ENCODE data around the gene LAPTM5.

LAPTM5 gene

DNA sequence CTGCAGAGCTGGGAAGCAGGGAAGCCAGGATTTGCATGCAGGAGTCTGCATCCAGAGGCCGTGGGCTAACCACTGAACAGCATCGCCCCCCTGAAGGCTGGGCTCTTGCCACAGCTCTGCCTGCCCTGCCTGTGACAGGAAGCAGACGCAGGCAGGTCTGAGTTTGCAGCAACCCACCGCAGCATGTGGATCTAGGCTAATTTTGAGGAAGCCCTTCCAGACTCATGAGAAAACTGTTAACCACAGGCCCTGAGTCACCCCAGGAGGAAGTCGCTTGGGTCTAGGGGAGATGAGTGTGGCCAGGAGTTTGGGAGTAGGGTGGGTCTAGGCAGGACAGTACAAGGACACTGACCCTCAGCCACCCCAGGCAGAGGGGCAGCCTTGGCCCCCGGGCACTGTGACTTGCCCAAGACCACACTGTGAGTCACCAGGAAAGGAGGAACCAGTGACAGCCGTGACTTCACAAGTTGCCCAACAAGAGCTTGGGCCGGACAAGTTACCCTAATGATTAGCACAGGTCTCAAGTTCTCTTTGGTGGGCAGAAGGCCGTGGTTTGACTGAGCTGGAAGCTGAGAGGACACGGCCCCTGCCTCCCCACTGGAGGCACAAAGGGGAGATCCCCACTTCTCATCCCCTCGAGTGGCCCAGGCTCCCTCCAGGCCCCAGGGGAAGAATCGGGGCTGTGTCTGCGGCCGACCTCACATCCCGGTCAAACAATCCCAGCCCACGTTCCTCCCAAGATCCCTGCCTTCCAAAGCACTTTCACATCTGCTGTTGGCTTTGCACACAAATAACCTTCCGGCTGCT, 826 bp downstream of the LAPTM5 start:
- DNase-seq (ENCODE audit: low read depth, low spot score): peak; percentile 91

DNA sequence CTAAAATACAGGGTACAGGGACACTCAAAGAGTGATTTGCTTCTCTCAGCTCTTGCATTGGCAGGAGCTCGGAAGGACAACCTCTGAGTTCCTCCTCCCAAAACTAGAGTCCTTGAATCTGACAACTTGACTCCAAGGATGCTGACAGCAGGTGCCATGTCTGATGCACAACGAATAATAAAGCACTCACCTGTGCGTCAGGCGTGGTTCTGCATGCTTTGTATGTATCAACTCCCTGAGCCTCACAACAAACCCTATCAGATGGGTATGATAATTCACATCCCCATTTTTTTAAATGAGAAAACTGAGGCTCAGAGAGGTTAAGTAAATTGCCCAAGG, 1.4 kb downstream of the LAPTM5 start:
- no peak for DNase-seq (ENCODE audit: low read depth, low spot score)

DNA sequence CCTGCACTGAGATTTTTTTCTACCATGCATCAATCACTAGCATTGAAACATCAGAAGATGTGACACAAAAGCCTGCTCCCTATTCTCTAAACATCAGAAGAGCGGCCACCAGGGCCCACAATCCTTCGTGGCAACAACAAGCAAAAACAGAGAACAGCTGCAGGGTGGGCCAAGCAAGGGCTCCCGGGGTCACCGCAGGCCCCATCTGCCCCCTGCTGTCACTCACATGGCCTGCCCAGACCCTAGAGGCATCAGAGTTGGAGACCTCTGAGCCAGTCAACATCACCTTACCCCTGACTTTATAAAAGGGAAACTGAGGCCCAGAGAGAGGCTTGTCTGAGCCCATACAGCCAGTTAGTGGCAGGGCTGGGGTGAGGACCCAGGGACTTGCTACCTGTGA, 1.8 kb downstream of the LAPTM5 start:
- DNase-seq (ENCODE audit: low read depth, low spot score): no peak

DNA sequence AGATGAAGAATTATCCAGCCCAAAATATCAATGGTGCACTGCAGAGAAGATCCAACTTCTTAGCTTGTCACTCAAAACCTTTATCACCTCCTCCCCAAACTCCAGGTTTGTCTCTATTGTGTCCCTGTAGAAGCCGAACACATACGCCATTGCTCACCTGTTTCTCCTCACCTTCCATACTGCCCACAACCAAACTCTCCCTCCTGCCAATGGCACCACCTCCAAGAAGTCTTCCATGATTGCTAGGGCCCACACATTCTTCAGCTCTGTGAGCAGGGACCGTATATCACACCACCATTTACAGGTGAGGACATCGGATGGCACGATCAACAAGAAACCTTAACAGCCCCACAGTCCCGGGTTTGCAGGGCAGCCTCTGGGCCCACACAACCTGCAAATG, 2.2 kb downstream of the LAPTM5 start:
- DNase-seq (ENCODE audit: low read depth, low spot score): no peak

DNA sequence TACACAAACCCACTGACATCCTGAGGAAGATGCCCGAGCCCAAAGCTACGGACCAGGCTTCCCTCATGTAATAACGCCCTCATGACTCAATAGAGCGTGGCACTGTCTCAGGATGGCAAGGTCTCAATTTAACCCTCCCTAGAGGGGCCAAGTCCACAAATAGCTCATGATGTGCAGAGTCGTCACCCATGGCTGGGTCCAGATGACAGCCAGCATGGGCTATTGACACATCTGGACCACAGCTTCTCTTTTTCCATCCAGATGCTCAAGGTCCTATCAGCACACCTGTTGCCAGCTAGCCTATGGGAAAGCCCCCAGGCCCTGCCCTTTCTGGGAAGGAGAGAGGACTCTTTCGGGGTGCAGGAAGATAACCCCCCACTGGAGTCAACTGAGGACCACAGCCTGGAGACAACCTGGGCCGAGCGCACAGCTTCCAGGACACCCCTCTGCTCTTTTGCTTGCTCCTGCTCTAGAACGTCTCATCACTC, 2.8 kb downstream of the LAPTM5 start:
- DNase-seq (ENCODE audit: low read depth, low spot score): no peak

DNA sequence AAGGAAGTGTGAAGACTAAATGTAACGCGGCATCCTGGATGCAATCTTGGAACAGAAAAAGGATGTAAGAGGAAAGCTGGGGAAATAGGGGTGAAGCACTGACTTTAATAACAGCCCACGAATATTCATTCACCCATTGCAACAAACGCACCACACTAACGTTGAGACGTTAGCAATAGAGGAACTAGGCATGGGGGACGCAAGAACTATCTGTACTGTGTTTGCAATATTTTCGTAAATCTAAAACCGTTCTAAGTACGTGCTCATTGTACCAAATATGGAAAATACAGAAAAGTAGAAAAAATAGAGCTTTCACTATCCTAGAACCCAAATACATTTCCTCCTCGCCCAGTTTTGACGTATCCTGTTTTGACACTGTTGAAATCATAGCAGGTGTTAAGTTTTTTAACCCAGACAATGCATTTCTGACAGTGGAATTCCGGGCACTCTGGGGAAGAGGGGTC, 3.9 kb downstream of the LAPTM5 start:
- no peak for DNase-seq (ENCODE audit: low read depth, low spot score)

DNA sequence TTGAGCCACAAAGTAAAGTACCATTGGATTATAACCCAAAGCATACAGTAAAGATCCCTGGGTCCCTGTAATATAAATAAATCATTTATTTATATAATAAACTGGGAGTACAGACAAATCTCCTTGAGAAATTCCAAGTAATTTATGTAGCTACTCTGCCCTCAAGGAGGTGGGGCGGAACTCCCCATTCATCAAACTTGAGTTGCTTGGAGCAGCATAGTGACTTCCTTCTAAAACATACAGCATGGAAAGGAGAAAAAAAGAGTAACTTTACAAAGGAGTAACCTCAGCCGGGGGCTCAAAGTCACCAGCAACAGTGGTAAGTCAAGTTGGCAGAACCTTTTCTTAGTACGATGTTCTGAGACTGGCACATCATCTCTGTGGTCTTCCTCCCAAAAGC, 4.5 kb downstream of the LAPTM5 start:
- DNase-seq (ENCODE audit: low read depth, low spot score): no peak

DNA sequence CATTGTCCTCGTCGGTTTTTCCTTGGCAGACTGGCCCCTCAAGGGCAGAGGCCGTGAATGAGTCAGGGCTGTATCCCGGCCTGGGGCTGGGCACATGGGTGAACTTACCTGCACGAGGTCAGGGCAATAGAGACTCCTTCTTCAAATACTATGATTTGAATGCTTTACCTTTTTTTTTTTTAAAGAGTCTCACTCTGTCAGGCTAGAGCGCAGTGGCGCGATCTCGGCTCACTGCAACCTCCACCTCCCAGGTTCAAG, 5.0 kb downstream of the LAPTM5 start:
- no peak for DNase-seq (ENCODE audit: low read depth, low spot score)

DNA sequence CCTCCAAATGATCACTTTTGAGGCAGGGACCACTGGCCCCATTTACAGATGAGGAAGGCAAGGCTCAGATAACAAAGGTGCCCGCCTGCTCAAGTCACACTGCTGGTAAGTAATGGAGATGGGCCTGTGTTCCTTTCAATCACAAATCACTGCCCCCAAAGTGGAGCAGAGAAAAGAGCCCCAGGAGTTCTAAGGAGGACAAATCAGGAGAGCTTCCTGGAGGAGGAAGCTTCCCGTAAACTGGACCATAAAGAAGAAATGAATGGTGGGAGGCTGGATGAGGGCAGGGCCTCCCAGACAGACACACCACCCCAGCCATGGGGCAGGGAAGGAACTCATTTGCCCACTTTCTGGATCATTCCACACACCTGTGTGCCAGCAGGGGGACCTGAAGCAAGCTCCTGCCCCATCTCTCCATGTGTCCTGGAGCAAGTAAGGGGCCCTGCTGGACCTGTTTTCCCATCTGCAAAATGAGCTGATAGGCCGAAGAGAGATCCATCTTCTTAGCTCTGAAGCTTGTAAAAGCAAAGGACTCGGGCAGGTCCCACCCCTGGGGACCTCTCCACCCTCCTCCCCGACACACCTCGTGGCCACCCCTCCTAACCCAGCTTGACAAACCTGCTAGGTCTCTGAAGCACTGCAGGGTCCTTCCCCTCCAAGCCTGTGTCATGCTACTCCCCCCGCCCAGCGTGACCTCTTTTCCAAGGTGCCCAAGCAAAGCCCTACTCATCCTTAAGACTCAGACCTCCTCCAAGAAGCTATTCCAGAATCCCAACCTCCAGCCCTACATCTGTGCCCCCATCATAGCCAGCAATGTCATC, 5.5 kb downstream of the LAPTM5 start:
- no peak for DNase-seq (ENCODE audit: low read depth, low spot score)

DNA sequence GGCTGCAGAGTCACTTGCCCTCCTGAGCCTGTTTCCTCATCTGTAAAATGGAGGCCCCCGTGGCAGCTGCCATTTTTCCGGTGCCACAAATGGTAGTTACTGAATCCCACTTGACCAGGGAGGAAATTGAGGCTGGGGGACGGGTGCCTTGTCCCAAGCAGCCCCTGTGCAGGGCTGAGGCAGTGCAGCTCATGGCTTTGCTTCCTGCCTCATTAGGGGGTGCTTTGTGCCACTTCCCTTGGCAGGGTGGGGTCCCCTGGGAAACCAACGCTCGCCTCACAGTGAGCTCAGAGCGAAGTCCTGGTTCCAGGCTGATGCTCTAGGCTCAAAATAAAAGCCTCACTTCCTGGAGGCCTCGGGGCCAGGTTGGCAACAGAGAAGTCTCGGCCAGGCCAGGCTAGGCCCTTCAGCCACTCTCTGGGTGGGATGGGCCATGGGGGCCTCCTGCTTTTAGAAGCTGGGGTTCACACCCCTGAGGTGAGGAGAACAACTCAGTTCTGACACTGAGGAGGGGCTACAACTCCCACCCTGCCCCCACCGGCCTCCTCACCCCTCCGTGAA, 6.8 kb downstream of the LAPTM5 start:
- no peak for DNase-seq (ENCODE audit: low read depth, low spot score)

DNA sequence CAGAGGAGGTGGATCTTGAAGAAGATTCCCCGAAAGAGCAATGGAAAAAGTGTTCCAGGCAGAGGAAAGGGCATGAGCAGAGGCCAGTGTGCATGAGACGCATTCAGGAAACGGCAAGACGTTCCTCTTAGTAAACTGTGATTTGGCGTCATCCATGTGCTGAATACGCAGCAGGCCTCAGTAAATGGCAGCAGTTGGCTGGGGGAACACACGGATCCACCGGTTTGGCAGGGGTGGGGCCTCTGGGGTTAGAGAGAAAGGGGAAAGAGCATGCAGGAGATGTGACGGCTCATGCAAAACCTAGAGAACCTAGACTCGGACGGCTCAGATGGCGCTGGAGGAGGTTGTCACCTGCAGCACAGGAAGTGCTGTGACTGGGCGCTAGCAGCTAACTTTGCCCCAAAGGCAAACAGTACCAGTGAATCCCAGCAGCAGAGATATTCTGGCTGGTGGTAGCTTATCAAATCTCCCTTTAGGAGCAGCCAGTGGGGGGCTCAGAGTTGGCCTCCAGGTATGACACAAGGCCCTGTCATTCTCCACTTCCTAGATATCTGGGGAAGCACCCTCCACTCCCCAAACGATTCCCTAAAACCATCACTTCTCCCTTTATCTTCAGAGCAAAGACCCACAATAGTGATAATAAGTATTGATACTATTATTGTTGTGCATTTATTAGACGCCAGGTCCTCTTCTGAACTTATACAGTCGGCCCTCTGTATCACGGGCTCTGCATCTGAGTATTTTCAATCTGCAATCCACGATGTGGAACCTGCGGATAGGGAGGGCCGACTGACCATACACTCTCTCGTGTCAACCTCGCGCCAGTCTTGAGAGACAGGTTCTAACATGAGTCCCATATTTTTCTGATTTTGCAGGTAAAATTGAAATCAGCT, 7.6 kb downstream of the LAPTM5 start:
- no peak for DNase-seq (ENCODE audit: low read depth, low spot score)

DNA sequence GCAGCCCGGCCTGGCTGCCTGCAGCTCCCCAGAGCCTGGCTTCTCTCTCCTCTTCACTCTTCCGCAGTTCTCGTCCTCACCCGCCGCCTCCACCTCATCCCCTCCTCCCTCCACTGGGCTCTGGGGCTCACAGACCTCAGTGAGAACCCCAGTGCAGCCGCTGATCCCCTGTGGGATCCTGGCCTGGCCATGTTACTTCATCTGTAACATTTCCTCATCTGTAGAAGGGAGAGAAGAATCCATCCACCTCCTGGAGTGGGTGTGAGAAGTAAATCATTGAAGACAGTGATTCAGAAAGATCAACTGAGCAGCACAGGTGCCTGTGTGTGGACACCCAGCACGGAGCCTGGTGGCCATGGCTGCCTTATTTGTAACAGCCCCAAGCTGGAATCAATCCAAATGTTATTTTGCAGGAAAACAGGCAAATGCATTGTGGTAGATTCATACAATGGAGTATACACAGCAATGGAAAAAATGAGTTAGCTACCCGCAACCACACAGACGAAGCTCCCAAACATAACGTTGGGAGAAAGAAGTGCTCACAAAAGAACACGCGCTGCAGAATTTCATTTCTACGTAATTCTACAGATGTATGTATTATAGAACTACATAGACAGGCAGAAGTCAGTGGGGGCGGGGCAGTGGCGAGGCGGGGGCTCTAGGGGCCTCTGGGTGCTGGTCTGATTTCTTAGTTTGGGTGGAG, 8.7 kb downstream of the LAPTM5 start:
- peak; percentile 42 for DNase-seq (ENCODE audit: low read depth, low spot score)

DNA sequence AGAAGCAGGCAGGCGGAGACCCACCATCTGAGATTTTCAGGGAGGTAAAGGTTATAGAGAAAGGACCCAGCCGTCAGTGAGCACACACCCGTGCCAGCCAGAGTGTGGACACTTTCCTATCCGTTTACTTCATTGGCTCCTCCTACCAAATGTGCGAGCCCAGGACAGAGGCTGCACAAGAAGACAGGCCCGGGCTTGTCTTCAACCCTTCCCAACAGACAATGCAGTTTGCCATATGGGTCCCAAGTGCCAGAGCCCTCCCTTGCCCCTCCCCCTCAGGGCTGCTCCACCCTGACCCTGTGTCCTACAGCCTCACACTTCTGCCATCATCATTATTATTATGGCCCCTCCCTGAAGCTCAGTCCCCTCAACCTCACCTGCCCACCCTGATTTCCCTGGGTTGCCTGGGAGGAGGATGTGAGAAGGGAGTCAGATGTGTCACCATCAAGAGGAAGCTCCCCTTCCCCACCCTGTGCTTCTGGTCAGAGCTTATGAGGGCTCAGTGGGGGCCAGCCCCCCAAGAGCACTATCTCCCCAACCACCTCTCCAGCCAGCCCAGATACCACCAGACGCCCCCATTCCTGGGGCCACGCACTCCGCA, 9.4 kb downstream of the LAPTM5 start:
- DNase-seq (ENCODE audit: low read depth, low spot score): no peak

DNA sequence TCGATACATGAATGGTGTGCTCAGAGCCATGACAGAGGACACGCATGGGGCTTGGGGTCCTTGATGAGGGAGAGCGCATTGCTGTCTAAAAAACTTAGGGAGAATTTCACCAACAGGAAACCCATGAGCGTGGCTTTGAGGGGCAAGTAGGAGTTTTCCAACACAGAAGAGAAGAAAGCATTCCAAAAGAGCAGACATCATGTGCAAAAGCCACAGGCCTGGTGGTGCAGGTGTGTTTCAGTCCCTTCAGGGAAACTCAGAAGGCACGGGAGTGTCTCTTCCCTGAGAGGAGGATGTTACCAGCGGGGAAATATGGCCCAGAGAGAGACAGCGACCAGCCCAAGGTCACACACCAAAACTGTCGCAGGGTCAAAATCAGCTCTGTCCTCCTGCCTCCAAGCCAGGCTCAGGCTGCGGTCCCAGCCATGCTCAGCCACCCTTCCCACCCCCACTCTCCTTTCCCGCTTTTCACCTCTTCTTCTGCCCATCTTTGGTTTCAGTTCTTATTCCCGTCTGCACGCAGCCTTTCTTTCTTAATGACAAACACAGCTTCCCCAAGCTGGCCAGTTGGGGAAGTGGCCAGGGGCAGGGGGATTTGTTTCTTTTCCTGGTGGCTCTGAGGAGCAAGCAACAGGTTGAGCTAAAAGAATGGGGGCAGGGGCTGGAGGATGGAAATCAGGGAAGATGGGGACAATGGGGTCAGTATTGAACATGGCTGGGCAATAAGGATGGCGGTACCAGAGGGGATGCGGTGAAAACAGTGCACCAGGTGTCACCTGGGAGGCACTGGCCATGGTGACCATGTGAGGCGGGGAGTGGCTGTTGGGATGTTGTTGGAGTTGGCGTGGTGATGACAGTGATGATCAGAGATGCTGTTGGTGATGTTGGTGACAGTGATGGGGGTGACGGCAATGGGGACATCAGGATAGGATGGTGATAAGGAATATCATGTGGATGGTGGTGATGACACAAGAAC, 10.3 kb downstream of the LAPTM5 start:
- DNase-seq (ENCODE audit: low read depth, low spot score): no peak

DNA sequence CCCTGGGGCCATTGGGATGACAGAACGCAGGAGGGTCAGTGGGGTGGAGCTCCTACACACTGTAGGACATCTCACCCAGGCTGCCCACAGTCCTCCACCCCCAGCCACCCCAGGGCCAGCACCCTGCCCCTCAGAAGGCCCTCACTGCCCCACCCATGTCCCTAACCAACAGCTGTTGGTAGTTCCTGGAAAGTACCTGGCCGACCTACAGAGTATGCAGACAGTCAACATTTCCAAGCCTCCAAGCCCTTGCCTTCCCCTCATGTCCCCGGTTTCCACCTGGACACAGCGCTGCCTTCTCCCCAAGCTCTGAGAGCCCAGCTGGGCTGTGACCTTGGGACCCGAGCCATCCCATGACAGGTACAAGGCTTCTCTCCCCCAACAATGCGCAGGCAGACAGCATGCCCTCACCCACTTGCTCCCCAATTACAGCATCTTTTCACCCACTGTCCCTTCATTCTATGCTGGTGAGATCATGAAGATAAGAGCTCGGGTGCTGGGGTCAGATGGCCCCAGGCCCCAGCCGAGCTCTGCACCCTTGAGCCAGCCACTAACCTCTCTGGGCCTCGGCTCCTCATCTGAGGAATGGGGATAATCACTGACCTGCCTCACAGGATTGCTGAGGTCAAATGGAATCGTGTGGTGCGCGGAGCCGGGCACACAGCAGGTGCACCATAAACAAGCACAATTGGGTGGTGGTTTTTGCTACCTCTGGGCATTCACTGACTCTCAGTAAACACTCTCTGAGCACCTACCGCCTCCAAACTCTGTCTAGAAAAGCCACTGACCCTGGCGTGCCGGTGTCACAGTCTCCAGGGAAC, 11.2 kb downstream of the LAPTM5 start:
- no peak for DNase-seq (ENCODE audit: low read depth, low spot score)

DNA sequence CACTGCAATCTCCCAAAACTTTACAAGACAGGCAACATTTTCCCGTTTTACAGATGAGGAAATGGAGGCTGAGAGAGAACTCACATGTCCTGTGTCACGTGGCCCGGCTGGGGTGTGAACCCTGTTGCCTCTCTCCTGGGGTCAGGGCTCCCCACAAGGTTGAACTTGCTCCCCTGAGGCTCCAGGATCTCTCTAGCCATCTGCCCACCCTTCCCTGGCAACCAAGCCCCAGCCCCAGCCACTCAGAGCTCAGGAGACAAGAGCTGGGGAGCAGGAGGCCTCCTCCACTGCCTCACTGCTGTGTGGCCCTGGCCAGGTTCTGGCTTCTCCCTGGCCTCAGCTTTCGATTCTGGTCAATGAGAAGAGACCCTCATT, 11.8 kb downstream of the LAPTM5 start:
- no peak for DNase-seq (ENCODE audit: low read depth, low spot score)

DNA sequence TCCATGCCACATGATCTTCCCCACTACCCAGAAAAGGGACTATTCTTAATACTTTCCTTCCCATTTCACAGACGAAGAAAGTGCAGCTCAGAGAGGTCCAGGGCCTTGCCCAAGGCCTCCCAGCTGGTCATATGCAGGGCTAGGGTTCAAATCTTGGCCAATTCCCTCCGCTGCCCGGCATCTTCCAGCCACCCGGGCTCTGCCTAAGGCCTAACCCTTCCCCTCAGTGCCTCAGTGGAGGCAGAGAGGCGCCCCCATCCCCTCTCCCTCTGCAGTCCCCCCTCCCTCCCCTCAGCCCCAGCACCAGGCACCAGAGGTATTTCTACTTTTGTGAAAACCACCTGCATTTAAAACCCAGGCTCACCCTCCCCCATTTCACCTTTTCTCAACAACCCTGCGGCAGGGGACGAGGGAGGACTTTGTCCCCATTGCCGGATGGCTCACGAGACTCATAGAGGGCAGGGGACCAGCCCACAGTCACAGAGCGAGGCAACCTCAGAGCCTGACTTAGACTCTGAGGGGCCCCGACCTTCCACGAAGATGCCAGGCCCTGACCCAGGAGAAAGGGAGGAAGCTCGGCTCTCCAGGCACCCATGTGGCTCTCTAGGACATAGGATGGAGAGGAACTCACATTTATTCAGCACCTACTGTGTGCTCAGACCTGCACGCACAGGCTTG, 12.3 kb downstream of the LAPTM5 start:
- DNase-seq (ENCODE audit: low read depth, low spot score): no peak

DNA sequence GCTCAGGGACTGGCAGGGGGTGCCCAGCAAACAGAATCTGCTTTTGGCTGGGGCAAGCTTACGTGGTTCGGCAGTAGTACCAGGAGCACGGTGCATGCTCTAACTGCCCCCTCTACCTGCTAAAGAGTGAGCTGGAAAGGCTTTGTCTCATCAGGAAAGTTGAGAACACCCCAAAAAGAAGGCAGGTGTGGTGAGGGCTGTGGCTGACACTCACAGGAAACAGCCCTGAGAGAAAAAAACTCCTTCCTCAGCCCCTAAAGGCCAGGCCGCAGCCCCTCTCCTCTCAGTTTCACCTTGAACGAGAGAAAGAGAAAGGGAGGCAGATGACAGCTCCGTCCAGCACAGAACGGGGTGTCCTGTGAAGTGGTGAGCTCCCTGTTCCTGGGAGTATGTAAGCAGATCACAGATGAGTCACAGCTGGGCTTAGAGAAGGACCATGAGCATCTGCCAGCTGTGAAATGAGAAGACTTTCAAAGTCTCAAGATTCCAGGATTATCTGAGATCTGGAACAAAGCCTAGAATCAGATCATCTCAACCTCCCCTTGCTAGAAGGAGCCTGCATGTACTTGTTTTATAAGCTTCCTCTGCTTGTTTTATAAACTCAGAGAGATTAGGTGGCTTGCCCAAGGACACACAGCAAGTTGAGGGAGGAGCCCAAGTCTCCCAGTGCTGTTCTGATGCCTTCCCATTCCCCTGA, 13.4 kb downstream of the LAPTM5 start:
- DNase-seq (ENCODE audit: low read depth, low spot score): no peak

All from astrocyte of the hippocampus (primary cell).